ENCODE results near the gene ELL2. TPM values are rescaled to one million over a fixed set of nuclear protein-coding genes. Genes with fewer than 3 reads are reported as not detected.

ELL2 gene
- total and polyA plus RNA-seq, 2 of the 13 experiments (the other 11 are each of a cell fraction or from before 2014, with no cell fraction given): 78.9 to 97.1 TPM

GRCh38 chr5:95993266-95993665 lies 31.6 kb upstream of the ELL2 start (continued):
- TF ChIP-seq MLXIP (CRISPR knock-in tag; IDR thresholded peaks at IDR 0.05; ENCODE audit: borderline replicate concordance) (no peak), SMAD3 (CRISPR knock-in tag; IDR thresholded peaks at IDR 0.05) (no peak), ZNF687 (CRISPR knock-in tag; IDR thresholded peaks at IDR 0.05) (no peak), ZSCAN20 (CRISPR knock-in tag; IDR thresholded peaks at IDR 0.05; ENCODE audit: borderline replicate concordance) (no peak)

All from HepG2 (cell line).